Stimulated activated CD4-positive, alpha-beta T cell treated with anti-CD3 and anti-CD28 coated beads, Interleukin-12 subunit alpha, Interleukin-12 subunit beta, amount 100 ng/mL, for 48 hours (primary cell): Measurements from ENCODE around the gene PDK2.
"Not testable (repeated sequence)": the region's sequence is repeated elsewhere in the genome, so short reads cannot be mapped to it uniquely, and the experiment has no call there.

Source experiments
- DNase-seq, 3 donors: peaks; one replicate each; pipeline ENCODE4 v3.0.0-alpha.2; 2020; ENCODE audit warnings: low read depth in 2 of 3, low spot score in 1 of 3

PDK2 gene

GRCh38 chr17:50058296-50058953 lies 36.7 kb upstream of the PDK2 start:
- DNase-seq: no peak

- DNase-seq: no peak
Measured at GRCh38 chr17:50059256-50059655, 35.9 kb upstream of the PDK2 start.

DNA sequence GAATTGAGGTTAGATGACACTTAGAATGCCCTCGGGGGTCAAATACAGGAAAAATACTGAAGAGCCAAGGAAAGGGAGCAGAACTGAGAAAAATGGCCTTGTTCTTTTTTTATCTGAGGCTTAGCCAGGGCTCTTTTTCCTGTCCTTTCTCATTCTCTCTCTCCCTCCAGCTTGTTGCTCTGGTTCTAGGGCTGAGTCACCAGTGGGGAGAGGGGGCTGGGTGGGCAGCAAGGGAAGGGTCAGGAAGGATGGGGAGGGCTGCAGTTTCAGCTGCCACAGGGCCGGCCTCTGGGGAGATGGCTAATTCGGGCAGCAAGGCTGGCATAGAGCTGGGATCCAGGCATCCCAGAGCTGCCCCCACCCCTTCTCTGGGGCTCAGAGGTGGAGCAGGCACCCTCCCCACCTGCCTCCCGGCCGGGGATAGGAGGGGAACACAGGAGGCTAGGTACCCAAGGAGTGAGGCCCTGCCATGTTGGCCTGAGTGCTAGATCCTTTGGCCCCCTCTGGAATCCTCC lies 35.3 kb upstream of the PDK2 start:
- DNase-seq: no peak

GRCh38 chr17:50060951-50061712 lies 34.0 kb upstream of the PDK2 start:
- DNase-seq: no peak

DNA sequence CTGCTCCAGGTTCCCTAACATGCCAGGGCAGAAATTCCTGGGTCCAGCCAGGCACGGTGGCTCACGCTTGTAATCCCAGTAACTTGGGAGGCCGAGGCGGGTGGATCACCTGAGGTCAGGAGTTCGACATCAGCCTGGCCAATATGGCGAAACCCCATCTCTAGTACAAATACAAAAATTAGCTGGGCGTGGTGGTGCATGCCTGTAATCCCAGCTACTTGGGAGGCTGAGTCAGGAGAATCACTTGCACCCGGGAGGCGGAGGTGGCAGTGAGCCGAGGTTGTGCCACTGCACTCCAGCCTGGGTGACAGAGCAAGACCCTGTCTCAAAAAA lies 33.5 kb upstream of the PDK2 start:
- not testable (repeated sequence) for DNase-seq

DNA sequence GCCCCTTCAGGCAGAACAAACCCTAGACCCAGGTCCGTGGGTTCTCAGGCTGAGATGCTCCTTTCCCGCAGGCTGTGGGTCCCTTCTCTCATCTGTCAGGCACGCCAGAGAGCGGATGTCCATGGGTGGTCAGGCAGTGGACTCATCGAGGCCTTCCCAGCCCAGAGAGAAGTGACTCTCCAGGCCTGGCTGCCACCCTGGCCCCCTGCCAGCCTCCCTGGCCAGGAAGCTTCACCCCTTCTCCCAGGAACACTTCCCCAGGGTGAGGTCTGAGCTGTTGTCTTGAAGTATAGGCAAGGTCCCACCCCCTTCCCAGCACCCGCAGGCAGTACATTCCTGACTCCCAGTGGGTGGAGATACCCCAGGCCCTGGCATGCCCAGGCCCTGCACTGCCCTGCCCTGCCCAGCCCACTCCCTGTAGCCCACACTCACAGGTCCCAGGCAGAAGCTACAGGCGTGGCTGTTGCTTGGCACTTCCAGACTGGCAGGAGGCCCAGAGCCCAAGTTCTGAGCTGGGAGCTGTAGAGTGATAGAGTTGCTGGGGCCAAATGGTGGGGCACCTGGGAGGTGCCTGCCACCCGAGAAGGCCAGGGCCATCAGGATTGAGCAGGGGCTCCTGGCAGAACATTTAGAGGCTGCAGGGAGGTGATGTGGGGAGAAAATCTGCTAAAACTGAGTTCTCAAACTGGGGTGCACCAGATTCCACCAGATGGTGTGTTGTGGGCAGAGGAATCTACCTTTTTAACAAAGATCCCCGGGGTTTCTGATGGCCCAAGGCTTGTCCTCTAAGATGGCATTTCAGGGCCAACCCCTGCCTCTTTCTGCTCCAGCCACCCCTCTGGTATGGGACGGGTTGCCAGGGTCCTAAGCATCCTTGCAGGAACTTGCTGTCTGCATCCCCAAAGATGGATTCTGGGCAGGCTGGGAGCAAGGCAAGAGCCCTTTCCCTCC lies 32.6 kb upstream of the PDK2 start:
- DNase-seq: no peak

DNA sequence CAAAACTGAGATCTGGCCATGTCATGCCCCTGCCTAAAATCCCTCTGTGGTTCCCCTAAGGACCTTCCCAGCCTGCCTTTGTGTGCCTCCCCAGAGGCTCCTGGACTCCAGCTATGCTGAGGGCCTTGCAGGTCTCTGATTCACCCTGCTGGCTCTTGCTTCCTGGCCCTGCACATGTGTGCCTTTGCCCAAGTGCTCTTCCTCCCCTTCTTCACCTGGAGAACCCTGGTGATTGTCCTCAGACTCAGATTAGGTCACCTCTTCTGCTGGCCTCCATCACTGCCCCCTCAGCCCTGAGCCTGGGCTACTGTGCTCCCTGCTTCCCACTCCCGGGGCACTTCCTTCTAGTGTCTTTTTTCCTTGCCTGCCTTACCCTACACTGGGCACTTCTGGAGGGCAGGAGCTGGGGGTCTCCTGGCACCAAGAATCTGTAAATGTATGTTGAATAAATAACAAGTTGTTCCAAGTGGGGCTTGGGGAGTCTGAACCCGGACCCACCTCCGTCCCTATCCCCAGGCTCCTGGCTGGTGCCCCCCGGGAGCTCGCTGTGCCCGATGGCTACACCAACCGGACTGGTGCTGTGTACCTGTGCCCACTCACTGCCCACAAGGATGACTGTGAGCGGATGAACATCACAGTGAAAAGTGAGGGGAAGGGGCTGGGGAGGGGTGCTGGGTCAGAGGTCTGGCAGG lies 31.4 kb upstream of the PDK2 start:
- DNase-seq: no peak

GRCh38 chr17:50064253-50065001 lies 30.7 kb upstream of the PDK2 start:
- no peak for DNase-seq

- DNase-seq: no peak
Measured at GRCh38 chr17:50065056-50065455, 30.1 kb upstream of the PDK2 start.

DNA sequence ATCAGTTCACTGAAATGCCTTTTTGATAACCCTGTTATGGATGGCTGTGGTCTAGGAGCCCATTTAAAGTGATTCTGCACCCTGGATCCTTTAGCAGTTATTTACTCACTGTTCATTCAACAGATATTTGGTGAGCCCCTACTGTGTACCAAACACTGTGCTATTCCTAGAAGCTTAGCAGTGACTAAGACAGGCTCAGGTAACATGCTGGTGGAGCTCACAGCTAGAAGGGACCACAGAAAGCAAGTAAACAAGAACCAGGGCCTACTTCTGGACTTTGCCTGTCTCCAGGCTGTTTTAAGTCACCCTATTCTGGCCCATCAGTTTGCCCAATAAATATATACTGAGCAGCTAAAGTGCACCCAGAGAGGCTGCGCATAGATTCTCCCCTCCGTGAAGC lies 28.2 kb upstream of the PDK2 start:
- no peak for DNase-seq

GRCh38 chr17:50067996-50068395 lies 27.2 kb upstream of the PDK2 start:
- no peak for DNase-seq

DNA sequence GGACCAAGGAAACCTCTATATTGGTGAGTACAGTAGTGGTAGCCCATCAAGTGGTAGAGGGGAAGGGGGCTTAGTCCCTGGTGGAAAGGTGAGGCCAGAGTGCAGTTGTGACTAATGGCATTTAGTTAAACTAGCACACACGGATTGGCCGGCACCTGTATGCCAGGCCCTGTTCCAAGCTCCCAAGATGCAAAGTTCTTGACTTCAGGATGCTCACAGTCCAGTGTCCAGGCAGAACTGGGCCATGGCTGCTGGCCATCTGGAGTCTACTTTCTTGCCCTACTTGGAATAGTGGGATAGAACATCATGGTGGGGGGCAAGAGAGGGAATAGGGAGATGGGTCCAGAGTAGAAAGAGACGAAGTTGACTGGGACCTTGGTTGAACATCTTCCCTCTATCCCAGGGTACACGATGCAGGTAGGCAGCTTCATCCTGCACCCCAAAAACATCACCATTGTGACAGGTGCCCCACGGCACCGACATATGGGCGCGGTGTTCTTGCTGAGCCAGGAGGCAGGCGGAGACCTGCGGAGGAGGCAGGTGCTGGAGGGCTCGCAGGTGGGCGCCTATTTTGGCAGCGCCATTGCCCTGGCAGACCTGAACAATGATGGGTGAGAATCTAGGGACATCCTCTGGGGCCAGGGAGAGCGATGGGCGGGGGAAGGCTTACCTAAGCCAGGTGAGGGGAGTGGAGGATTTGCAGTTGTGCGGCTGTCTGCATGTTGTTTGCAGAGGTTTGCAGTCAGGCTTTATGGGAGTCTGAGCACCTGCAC lies 24.1 kb upstream of the PDK2 start:
- no peak for DNase-seq

DNA sequence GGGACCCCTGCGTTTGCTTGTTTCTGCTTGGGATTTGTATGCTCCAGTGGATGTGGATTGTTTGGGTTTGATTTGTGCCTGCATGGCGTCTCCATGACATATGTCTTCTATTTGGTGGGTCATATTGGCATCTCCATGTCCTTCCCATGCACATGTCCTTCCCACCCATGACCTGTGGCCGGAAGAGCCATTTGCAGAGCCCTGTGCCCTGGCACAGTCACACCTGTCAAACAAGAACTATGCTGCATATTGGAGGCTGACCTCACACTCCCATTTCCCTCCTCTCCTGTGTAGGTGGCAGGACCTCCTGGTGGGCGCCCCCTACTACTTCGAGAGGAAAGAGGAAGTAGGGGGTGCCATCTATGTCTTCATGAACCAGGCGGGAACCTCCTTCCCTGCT lies 23.5 kb upstream of the PDK2 start:
- DNase-seq: no peak

- DNase-seq: no peak
Measured at GRCh38 chr17:50072130-50072529, 23.0 kb upstream of the PDK2 start.

GRCh38 chr17:50072925-50073324 lies 22.2 kb upstream of the PDK2 start:
- no peak for DNase-seq

DNA sequence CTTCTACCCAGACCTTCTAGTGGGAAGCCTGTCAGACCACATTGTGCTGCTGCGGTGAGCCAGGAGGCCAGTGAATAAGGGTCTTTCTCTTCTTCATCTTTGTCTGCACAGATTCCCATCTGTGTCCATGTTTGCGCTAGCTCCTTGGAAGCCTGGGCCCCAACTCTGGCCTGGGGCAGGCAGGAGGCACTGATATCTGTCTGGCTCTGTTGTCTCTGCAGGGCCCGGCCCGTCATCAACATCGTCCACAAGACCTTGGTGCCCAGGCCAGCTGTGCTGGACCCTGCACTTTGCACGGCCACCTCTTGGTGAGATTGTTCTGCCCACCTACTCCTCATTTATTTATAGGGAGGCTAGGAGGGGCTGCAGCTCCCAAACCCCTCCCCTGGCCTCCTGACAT lies 20.9 kb upstream of the PDK2 start:
- DNase-seq: no peak

DNA sequence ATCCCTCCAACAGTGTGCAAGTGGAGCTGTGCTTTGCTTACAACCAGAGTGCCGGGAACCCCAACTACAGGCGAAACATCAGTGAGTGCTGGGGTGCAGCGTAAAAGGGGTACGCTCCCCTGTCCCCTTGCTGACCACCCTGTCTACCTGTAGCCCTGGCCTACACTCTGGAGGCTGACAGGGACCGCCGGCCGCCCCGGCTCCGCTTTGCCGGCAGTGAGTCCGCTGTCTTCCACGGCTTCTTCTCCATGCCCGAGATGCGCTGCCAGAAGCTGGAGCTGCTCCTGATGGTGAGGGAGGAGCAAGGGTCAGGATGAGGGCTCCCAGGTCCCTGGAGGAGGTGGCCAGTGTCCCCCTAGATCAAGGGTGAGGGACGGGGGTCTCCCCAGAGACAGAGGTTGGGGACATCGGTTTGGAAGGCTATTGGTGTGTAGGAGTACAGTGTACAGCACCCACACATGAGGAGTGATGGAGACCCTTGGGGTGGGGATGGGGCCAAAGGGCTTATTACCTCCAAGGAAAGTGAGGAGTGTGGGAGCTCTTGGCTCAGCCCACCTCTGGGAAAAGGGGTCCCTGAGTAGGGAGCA lies 19.6 kb upstream of the PDK2 start:
- DNase-seq: no peak

GRCh38 chr17:50076221-50076590 lies 18.9 kb upstream of the PDK2 start:
- DNase-seq: no peak

GRCh38 chr17:50076591-50077235 lies 18.4 kb upstream of the PDK2 start:
- DNase-seq: no peak
